ENCODE measurements around the gene KIF12.

DNA sequence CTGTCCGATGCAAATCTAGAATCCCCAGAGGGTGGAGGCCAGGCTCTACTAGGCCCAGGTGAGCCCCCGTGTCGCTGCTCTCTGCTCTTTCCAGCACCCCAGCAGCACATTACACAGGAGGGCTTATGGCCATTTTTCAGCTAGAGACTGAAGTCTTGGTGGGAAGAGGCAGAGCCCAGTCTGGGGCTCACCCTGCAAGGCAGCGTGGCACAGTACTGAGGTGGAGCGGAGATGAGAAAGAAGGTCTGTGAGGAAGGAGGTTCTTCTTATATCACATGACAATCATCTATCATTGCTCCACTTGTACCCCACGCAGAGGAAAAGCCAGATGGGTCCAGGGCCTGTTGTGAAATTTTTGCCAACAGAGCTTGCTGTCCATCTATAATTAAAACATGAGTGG is 10.0 kb upstream of the KIF12 start:
- TF ChIP-seq POLR2A (IDR thresholded peaks at IDR 0.05; ENCODE audit: low read depth, low read length) (no peak), TAF1 (IDR thresholded peaks at IDR 0.05; ENCODE audit: low read depth, low read length) (no peak), SPI1 (IDR thresholded peaks at IDR 0.05; ENCODE audit: low read depth, low read length) (no peak), POLR2AphosphoS5 (IDR thresholded peaks at IDR 0.05; ENCODE audit: low read depth, low read length) (no peak)

All from GM12891 (cell line).